GM12878 (cell line): Measurements from ENCODE around the gene CETN3.

Experiments
- EP300 ChIP-seq, 2 experiments: fragments of 150-350 bp in 1 of 2; IDR thresholded peaks; 2 replicates each; pipeline ENCODE4 v1.6.1; 2011 to 2012; ENCODE audit warnings: low read depth in 2 of 2, low read length in 2 of 2, borderline replicate concordance in 1 of 2, improper control_type of control experiment in 1 of 2, inconsistent platforms in 1 of 2; ENCODE audit not compliant: control insufficient read depth in 1 of 2
- ESRRA ChIP-seq: IDR thresholded peaks from 2 replicates; pipeline ENCODE4 v1.6.1; 2012; ENCODE audit warnings: mild to moderate bottlenecking, low read length, improper control_type of control experiment
- FOXK2 ChIP-seq: fragments of 450-650 bp; IDR thresholded peaks from 2 replicates; pipeline ENCODE4 v1.6.1; 2017; ENCODE audit warnings: mild to moderate bottlenecking, moderate library complexity
- HDGF ChIP-seq: fragments of 450-650 bp; IDR thresholded peaks from 2 replicates; pipeline ENCODE4 v1.6.1; 2016; ENCODE audit warnings: antibody characterized with exemption
- NFYB ChIP-seq: IDR thresholded peaks from 2 replicates; pipeline ENCODE4 v1.6.1; 2011; ENCODE audit warnings: low read depth, mild to moderate bottlenecking, low read length, improper control_type of control experiment, moderate library complexity; ENCODE audit not compliant: insufficient read depth
- NR2C2 ChIP-seq: IDR thresholded peaks from 2 replicates; pipeline ENCODE4 v1.6.1; 2011; ENCODE audit warnings: borderline replicate concordance, low read depth; ENCODE audit not compliant: control insufficient read depth, insufficient read length
- POLR2AphosphoS5 ChIP-seq: IDR thresholded peaks from 2 replicates; pipeline ENCODE4 v1.6.1; 2011; ENCODE audit warnings: mild to moderate bottlenecking, low read length, inconsistent platforms
- RAD21 ChIP-seq: IDR thresholded peaks from 2 replicates; pipeline ENCODE4 v1.6.1; 2011; ENCODE audit warnings: mild to moderate bottlenecking, low read depth, low read length, moderate library complexity; ENCODE audit not compliant: insufficient read depth
- SREBF2 ChIP-seq: IDR thresholded peaks from 2 replicates; pipeline ENCODE4 v1.6.1; 2012; ENCODE audit warnings: mild to moderate bottlenecking, low read length
- TF ChIP-seq, protein P1 (sequence below): fragments of 450-650 bp; formaldehyde crosslinking; IDR thresholded peaks from 2 replicates; pipeline ENCODE4 v1.4.0; 2022; ENCODE audit warnings: mild to moderate bottlenecking, moderate library complexity
- TF ChIP-seq, protein P2 (sequence below), 3 experiments: IDR thresholded peaks in 2 of 3; conservative IDR thresholded peaks in 1 of 3; 2 replicates each; pipeline ENCODE4 v1.5.1; 2011; ENCODE audit warnings: low read depth in 3 of 3, low read length in 3 of 3, mild to moderate bottlenecking in 3 of 3, control low read depth in 2 of 3, moderate library complexity in 2 of 3, inconsistent platforms in 1 of 3, mixed read lengths in 1 of 3; ENCODE audit not compliant: control insufficient read depth in 2 of 3, insufficient read depth in 1 of 3; ENCODE audit errors: extremely low read depth in 1 of 3

DNA sequence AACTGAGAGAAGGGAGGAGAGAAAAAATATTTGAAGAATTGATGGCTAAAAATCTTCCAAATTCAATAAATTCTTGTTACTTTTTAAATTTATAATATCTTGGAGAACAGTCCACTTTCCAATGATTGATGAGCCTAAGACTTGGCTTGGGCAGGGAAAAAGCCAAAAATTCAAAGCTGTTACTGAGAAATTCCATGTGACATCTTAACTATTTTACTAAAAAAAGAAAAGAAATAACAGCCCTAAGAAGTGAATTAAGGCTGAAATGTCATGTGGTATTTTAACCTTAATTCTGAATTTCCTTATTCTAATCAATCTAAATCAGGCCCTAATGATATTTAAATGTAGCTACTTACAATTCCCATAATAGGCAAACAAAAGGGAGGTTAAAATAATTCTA, 53.4 kb downstream of the CETN3 start:
- TF ChIP-seq POLR2AphosphoS5 (no peak), EP300 (IDR thresholded peaks at IDR 0.05; ENCODE audit: borderline replicate concordance in 1 of 2, control insufficient read depth in 1 of 2, low read depth in 2 of 2, low read length in 2 of 2) (no peak), NR2C2 (no peak), SREBF2 (no peak), RAD21 (no peak), FOXK2 (no peak), HDGF (no peak), ESRRA (no peak), NFYB (no peak)
- TF ChIP-seq, protein P1, sequence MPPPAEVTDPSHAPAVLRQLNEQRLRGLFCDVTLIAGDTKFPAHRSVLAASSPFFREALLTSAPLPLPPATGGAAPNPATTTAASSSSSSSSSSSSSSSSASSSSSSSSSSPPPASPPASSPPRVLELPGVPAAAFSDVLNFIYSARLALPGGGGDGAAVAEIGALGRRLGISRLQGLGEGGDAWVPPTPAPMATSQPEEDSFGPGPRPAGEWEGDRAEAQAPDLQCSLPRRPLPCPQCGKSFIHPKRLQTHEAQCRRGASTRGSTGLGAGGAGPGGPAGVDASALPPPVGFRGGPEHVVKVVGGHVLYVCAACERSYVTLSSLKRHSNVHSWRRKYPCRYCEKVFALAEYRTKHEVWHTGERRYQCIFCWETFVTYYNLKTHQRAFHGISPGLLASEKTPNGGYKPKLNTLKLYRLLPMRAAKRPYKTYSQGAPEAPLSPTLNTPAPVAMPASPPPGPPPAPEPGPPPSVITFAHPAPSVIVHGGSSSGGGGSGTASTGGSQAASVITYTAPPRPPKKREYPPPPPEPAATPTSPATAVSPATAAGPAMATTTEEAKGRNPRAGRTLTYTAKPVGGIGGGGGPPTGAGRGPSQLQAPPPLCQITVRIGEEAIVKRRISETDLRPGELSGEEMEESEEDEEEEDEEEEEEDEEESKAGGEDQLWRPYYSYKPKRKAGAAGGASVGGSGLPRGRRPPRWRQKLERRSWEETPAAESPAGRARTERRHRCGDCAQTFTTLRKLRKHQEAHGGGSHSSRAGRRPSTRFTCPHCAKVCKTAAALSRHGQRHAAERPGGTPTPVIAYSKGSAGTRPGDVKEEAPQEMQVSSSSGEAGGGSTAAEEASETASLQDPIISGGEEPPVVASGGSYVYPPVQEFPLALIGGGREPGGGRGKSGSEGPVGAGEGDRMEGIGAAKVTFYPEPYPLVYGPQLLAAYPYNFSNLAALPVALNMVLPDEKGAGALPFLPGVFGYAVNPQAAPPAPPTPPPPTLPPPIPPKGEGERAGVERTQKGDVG (CRISPR knock-in tag), result no peak
- TF ChIP-seq, protein P2, sequence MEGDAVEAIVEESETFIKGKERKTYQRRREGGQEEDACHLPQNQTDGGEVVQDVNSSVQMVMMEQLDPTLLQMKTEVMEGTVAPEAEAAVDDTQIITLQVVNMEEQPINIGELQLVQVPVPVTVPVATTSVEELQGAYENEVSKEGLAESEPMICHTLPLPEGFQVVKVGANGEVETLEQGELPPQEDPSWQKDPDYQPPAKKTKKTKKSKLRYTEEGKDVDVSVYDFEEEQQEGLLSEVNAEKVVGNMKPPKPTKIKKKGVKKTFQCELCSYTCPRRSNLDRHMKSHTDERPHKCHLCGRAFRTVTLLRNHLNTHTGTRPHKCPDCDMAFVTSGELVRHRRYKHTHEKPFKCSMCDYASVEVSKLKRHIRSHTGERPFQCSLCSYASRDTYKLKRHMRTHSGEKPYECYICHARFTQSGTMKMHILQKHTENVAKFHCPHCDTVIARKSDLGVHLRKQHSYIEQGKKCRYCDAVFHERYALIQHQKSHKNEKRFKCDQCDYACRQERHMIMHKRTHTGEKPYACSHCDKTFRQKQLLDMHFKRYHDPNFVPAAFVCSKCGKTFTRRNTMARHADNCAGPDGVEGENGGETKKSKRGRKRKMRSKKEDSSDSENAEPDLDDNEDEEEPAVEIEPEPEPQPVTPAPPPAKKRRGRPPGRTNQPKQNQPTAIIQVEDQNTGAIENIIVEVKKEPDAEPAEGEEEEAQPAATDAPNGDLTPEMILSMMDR (IDR thresholded peaks at IDR 0.05 in 2 of 3, conservative IDR thresholded peaks at IDR 0.05 in 1 of 3; ENCODE audit: control insufficient read depth in 2 of 3, extremely low read depth in 1 of 3, insufficient read depth in 1 of 3, low read depth in 3 of 3, low read length in 3 of 3), result no peak
